Neuronal stem cell (in vitro differentiated cells): ENCODE measurements around the gene DENND11.

Experiments used
- DNase-seq: peaks from one replicate; pipeline ENCODE4 v3.0.0-alpha.2; 2013; ENCODE audit warnings: low spot score
- H2AFZ ChIP-seq: one replicate; pipeline ENCODE4 v1.6.1; 2013; ENCODE audit warnings: mild to moderate bottlenecking, low read length, inconsistent platforms
- H2AK5ac ChIP-seq: 2 replicates; pipeline ENCODE4 v1.6.1; 2013; ENCODE audit warnings: low read depth, mild to moderate bottlenecking, inconsistent platforms, low read length, moderate library complexity, mixed read lengths
- H2BK120ac ChIP-seq: 2 replicates; pipeline ENCODE4 v1.6.1; 2013; ENCODE audit warnings: low read depth, mild to moderate bottlenecking, inconsistent platforms, low read length, moderate library complexity, mixed read lengths
- H2BK12ac ChIP-seq: one replicate; pipeline ENCODE4 v1.6.1; 2013; ENCODE audit warnings: low read length, inconsistent platforms
- H2BK15ac ChIP-seq: 2 replicates; pipeline ENCODE4 v1.6.1; 2013; ENCODE audit warnings: mild to moderate bottlenecking, low read length, inconsistent platforms, mixed read lengths
- H2BK5ac ChIP-seq: one replicate; pipeline ENCODE4 v1.6.1; 2013; ENCODE audit warnings: inconsistent platforms, mild to moderate bottlenecking, low read length, moderate library complexity
- H3K14ac ChIP-seq: one replicate; pipeline ENCODE4 v1.6.1; 2013; ENCODE audit warnings: low read length, inconsistent platforms
- H3K18ac ChIP-seq: 2 replicates; pipeline ENCODE4 v1.6.1; 2013; ENCODE audit warnings: low read length, inconsistent platforms
- H3K23ac ChIP-seq: 2 replicates; pipeline ENCODE4 v1.6.1; 2013; ENCODE audit warnings: low read depth, mild to moderate bottlenecking, mixed read lengths, low read length, inconsistent platforms; ENCODE audit not compliant: poor library complexity
- H3K27ac ChIP-seq: replicated peaks from 3 replicates; pipeline ENCODE4 v1.5.1; 2013; ENCODE audit warnings: low read length, inconsistent platforms
- H3K27me3 ChIP-seq, 3 experiments: 2 replicates each; pipeline ENCODE4 v1.6.1; 2013; ENCODE audit warnings: low read length in 3 of 3, mild to moderate bottlenecking in 2 of 3, inconsistent platforms in 1 of 3, low read depth in 1 of 3, mixed read lengths in 1 of 3, moderate library complexity in 1 of 3; ENCODE audit not compliant: control insufficient read depth in 3 of 3, insufficient read depth in 3 of 3
- H3K36me3 ChIP-seq, 2 donors: replicated peaks in 1 of 2; 2 replicates each; pipeline ENCODE4 v1.6.1; 2013; ENCODE audit warnings: low read length in 2 of 2; ENCODE audit not compliant: control insufficient read depth in 2 of 2, insufficient read depth in 2 of 2
- H3K4ac ChIP-seq: 2 replicates; pipeline ENCODE4 v1.6.1; 2013; ENCODE audit warnings: inconsistent platforms, mild to moderate bottlenecking, low read length, moderate library complexity
- H3K4me1 ChIP-seq, 2 donors: 1 replicate in 1 of 2; 2 replicates in 1 of 2; pipeline ENCODE4 v1.6.1; 2013; ENCODE audit warnings: low read length in 2 of 2, low read depth in 1 of 2; ENCODE audit not compliant: control insufficient read depth in 2 of 2, insufficient read depth in 1 of 2
- H3K4me2 ChIP-seq: one replicate; pipeline ENCODE4 v1.6.1; 2013; ENCODE audit warnings: mild to moderate bottlenecking, low read length, inconsistent platforms; ENCODE audit not compliant: insufficient read depth, poor library complexity, severe bottlenecking
- H3K4me3 ChIP-seq, 2 donors: 2 replicates each; pipeline ENCODE4 v1.5.1; 2013; ENCODE audit warnings: low read length in 2 of 2, mild to moderate bottlenecking in 2 of 2, inconsistent platforms in 1 of 2, moderate library complexity in 1 of 2
- H3K79me1 ChIP-seq: one replicate; pipeline ENCODE4 v1.6.1; 2013; ENCODE audit warnings: low read depth, mild to moderate bottlenecking, inconsistent platforms, low read length, moderate library complexity
- H3K9ac ChIP-seq: one replicate; pipeline ENCODE4 v1.6.1; 2013; ENCODE audit warnings: mild to moderate bottlenecking, low read depth, low read length, inconsistent platforms; ENCODE audit not compliant: poor library complexity
- H3K9me3 ChIP-seq, 2 donors: replicated peaks in 1 of 2; 2 replicates each; pipeline versions ENCODE3 to v1.6.1; 2013; ENCODE audit warnings: low read length in 2 of 2, mild to moderate bottlenecking in 2 of 2, inconsistent platforms in 1 of 2, low read depth in 1 of 2, mixed read lengths in 1 of 2, moderate library complexity in 1 of 2; ENCODE audit not compliant: control insufficient read depth in 2 of 2, insufficient read depth in 1 of 2
- H4K8ac ChIP-seq: one replicate; pipeline ENCODE4 v1.6.1; 2013; ENCODE audit warnings: low read depth, mild to moderate bottlenecking, inconsistent platforms, low read length, moderate library complexity
- H4K91ac ChIP-seq: one replicate; pipeline ENCODE4 v1.6.1; 2013; ENCODE audit warnings: low read length, low read depth, mild to moderate bottlenecking, inconsistent platforms; ENCODE audit not compliant: poor library complexity
- WGBS, 2 donors: extraction: QIAGEN DNeasy Blood & Tissue Kit; methylation state at CpG; one replicate each; pipeline ENCODE4 v1.1.7; 2013; ENCODE audit warnings: missing lambda C conversion rate in 2 of 2, mixed read lengths in 1 of 2; ENCODE audit not compliant: insufficient read length in 2 of 2, insufficient replicate concordance in 1 of 2; ENCODE audit errors: extremely low coverage in 2 of 2; 5-methylcytosine and 5-hydroxymethylcytosine counted together

Gene DENND11

DNA sequence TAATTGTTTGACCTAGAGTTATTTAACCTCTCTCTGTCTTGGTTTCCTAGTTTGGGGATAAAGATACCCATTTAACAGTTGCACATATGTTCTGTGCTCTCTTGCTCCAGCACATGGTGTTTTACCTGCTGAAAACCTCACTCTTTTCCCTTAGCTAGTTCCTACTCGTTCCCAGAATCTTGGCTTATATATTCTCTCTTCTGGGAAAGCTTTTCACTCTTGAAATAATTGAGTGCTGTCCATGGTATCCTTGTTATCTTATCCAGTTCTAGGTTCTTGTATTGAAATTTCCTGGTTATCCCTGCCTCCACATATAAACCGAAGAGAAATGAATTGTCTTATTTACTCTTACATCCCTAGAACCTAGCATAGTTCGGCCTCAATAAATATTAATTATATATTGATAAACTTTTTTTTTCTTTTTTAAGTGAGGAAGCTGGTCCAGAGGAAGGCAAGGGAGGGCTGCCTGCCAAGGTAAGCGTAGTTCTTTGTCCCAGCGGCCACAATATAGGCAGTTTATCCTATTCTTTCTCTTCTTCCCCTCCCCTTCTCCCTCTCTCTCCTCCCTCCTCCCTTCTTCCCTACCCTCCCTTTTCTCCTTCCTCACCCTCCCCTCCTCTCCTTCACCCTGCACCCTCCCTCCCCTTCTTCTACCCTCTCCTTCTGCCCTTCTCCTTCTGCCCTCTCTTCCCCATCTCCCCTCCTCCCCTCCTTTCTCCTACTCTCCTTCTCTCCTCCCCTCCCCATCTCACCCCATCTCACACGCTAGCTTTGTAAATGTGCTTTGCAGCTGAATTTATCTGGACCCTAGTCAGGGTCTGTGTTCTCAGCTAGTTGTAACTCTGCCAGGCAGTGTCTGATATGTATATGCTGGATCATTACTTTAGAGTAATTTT, 14.1 kb upstream of the DENND11 start:
- Histone ChIP-seq H3K14ac (no peak overlapping the region), H3K27me3 (no peaks in the 10 kb centered on the region), H2AFZ (no peak overlapping the region), H2BK120ac (no peak overlapping the region), H2AK5ac (no peak overlapping the region), H3K4ac (no peak overlapping the region), H4K91ac (no peak overlapping the region), H3K27ac (no peak overlapping the region), H3K18ac (no peak overlapping the region), H3K4me3 (no peak overlapping the region), H2BK5ac (no peak overlapping the region), H4K8ac (no peak overlapping the region), H2BK15ac (no peak overlapping the region), H3K4me1 (no peaks in the 10 kb centered on the region), H2BK12ac (no peak overlapping the region), H3K4me2 (no peak overlapping the region), H3K79me1 (no peaks in the 10 kb centered on the region), H3K23ac (no peak overlapping the region), H3K9ac (no peak overlapping the region), H3K9me3 (no peaks in the 10 kb centered on the region), H3K36me3 (no peaks in the 10 kb centered on the region)
- no CpG with 5 or more reads among the region's 6 CpGs for WGBS, 2 donors
- no peak for DNase-seq

DNA sequence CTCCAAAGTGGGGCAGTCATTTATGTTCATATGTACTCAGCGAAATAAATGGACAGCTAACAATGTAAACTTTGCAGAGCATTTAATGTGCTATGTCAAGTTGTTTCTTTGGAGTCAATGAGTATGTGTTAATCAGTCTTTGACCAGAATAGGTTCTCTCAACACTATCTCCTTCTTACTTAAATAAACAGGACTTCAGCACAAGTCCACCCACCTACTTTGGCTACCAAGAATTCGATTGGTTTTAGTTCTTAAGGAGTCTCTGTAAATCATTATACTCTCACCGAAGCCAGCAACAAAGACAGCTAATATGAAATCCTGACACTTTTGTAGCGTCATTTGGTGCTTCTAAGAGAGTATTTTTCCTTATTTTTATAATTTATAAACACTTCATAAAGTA, 13.1 kb upstream of the DENND11 start:
- Histone ChIP-seq H3K23ac (no peak overlapping the region), H3K27me3 (no peaks in the 10 kb centered on the region), H2BK15ac (no peak overlapping the region), H2AFZ (no peak overlapping the region), H2BK120ac (no peak overlapping the region), H3K9me3 (no peaks in the 10 kb centered on the region), H2BK5ac (no peak overlapping the region), H3K9ac (no peak overlapping the region), H3K36me3 (no peaks in the 10 kb centered on the region), H4K91ac (no peak overlapping the region), H3K4me1 (no peaks in the 10 kb centered on the region), H2AK5ac (no peak overlapping the region), H4K8ac (no peak overlapping the region), H3K27ac (no peak overlapping the region), H2BK12ac (no peak overlapping the region), H3K79me1 (no peaks in the 10 kb centered on the region), H3K4me3 (no peak overlapping the region), H3K4me2 (no peak overlapping the region), H3K4ac (no peak overlapping the region), H3K18ac (no peak overlapping the region), H3K14ac (no peak overlapping the region)
- no peak for DNase-seq
- no CpG with 5 or more reads among the region's 4 CpGs for WGBS, 2 donors

DNA sequence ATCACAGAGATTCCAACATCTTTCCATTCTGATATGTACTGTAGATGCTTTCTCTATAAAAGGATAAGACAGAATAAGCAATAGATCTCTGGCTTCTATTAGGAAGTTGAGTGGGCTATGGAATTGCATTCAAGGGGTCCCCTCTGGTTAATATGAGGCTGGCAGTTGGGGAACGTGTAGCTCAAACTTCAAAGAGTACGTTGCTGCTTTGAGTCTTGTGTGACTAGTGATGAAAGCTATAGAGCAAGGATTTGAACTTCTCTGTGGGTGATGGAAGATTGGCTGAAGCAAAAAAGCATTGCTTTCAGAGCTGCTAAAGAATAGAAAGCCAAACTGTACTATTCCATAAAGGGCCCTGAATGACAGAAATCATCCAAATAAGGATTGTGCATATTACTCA, 12.6 kb upstream of the DENND11 start:
- no peak overlapping the region for H3K4me2 ChIP-seq
- H3K27ac ChIP-seq = no peak overlapping the region

DNA sequence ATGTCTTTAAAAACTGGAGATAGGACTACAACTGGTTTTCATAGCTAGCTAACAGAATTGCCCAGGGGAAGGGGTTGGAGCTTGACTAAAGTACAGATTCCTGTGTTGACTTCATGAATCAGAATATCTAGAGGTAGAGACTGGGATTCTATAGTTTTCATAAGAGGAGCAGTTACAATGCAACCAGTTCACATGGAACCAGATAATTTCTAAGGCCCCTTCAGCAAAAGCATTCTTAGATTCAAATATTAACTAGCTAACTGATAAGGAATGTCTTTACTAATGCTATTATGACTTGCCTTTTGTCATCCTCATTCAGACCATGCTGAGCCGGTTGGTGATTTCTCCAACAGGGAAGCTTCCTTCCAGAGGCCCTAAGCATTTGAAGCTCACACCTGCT, 11.9 kb upstream of the DENND11 start:
- Histone ChIP-seq H3K36me3 (no peaks in the 10 kb centered on the region), H2BK5ac (no peak overlapping the region), H2BK12ac (no peak overlapping the region), H3K27ac (no peak overlapping the region), H3K18ac (no peak overlapping the region), H4K91ac (no peak overlapping the region), H2AK5ac (no peak overlapping the region), H2BK15ac (no peak overlapping the region), H3K4me1 (no peaks in the 10 kb centered on the region), H2BK120ac (no peak overlapping the region), H3K79me1 (no peaks in the 10 kb centered on the region), H3K4me2 (no peak overlapping the region), H3K23ac (no peak overlapping the region), H3K4me3 (no peak overlapping the region), H3K9me3 (no peaks in the 10 kb centered on the region), H4K8ac (no peak overlapping the region), H2AFZ (no peak overlapping the region), H3K9ac (no peak overlapping the region), H3K14ac (no peak overlapping the region), H3K27me3 (no peaks in the 10 kb centered on the region), H3K4ac (no peak overlapping the region)
- DNase-seq = no peak
- no CpG with 5 or more reads among the region's 1 CpG for WGBS, 2 donors

More for the DNA sequence above, 12.6 kb upstream of the DENND11 start:
- Histone ChIP-seq H2AK5ac (no peak overlapping the region), H2AFZ (no peak overlapping the region), H2BK120ac (no peak overlapping the region), H4K8ac (no peak overlapping the region), H3K4ac (no peak overlapping the region), H3K27me3 (no peaks in the 10 kb centered on the region), H3K23ac (no peak overlapping the region), H3K9me3 (no peaks in the 10 kb centered on the region), H2BK12ac (no peak overlapping the region), H3K9ac (no peak overlapping the region), H3K14ac (no peak overlapping the region), H3K36me3 (no peaks in the 10 kb centered on the region), H3K4me3 (no peak overlapping the region), H2BK5ac (no peak overlapping the region), H3K79me1 (no peaks in the 10 kb centered on the region), H3K18ac (no peak overlapping the region), H3K4me1 (no peaks in the 10 kb centered on the region), H2BK15ac (no peak overlapping the region), H4K91ac (no peak overlapping the region)
- no peak for DNase-seq
- WGBS, 2 donors = no CpG with 5 or more reads among the region's 2 CpGs
